ENCODE measurements around the gene PSAT1.

DNA sequence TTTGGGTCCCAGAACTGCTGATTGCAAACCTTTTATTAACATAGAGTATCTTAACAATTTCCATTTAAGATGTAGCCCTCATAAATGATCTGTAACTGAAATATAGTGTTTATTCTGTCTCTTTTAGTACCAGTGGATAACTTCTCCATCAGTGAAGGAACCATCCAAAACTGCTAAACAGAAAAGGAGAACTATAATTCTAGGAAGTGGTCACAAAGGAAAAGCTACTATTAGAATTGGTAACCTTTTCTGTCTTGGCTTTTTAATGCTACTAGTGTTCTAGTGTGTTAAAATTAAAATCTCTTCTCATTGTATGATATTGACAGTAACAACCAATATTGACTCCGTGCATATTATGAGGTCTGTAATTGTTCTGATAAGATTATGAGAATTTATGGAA is 48.3 kb upstream of the PSAT1 start:
- TF ChIP-seq POLR2AphosphoS5 (IDR thresholded peaks at IDR 0.05; ENCODE audit: low read depth, low read length) (no peak), TAF1 (IDR thresholded peaks at IDR 0.05; ENCODE audit: borderline replicate concordance, insufficient read depth, low read length) (no peak), SIN3A (IDR thresholded peaks at IDR 0.05; ENCODE audit: borderline replicate concordance, insufficient read depth, low read length) (no peak)
- TF ChIP-seq, protein P1, sequence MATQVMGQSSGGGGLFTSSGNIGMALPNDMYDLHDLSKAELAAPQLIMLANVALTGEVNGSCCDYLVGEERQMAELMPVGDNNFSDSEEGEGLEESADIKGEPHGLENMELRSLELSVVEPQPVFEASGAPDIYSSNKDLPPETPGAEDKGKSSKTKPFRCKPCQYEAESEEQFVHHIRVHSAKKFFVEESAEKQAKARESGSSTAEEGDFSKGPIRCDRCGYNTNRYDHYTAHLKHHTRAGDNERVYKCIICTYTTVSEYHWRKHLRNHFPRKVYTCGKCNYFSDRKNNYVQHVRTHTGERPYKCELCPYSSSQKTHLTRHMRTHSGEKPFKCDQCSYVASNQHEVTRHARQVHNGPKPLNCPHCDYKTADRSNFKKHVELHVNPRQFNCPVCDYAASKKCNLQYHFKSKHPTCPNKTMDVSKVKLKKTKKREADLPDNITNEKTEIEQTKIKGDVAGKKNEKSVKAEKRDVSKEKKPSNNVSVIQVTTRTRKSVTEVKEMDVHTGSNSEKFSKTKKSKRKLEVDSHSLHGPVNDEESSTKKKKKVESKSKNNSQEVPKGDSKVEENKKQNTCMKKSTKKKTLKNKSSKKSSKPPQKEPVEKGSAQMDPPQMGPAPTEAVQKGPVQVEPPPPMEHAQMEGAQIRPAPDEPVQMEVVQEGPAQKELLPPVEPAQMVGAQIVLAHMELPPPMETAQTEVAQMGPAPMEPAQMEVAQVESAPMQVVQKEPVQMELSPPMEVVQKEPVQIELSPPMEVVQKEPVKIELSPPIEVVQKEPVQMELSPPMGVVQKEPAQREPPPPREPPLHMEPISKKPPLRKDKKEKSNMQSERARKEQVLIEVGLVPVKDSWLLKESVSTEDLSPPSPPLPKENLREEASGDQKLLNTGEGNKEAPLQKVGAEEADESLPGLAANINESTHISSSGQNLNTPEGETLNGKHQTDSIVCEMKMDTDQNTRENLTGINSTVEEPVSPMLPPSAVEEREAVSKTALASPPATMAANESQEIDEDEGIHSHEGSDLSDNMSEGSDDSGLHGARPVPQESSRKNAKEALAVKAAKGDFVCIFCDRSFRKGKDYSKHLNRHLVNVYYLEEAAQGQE (IDR thresholded peaks at IDR 0.05; ENCODE audit: insufficient read depth in 1 of 2, low read depth in 2 of 2, low read length in 2 of 2): no peak
